GM21390 (cell line): ENCODE measurements around the gene ARHGEF11.
"Not testable (repeated sequence)": the region's sequence is repeated elsewhere in the genome, so short reads cannot be mapped to it uniquely, and the experiment has no call there.

Experiments used
- ATAC-seq: cut with Tn5 transposase; IDR thresholded peaks from one replicate; pipeline ENCODE4 v1.9.1; 2021; ENCODE audit not compliant: unreplicated experiment

ARHGEF11 gene, protein sequence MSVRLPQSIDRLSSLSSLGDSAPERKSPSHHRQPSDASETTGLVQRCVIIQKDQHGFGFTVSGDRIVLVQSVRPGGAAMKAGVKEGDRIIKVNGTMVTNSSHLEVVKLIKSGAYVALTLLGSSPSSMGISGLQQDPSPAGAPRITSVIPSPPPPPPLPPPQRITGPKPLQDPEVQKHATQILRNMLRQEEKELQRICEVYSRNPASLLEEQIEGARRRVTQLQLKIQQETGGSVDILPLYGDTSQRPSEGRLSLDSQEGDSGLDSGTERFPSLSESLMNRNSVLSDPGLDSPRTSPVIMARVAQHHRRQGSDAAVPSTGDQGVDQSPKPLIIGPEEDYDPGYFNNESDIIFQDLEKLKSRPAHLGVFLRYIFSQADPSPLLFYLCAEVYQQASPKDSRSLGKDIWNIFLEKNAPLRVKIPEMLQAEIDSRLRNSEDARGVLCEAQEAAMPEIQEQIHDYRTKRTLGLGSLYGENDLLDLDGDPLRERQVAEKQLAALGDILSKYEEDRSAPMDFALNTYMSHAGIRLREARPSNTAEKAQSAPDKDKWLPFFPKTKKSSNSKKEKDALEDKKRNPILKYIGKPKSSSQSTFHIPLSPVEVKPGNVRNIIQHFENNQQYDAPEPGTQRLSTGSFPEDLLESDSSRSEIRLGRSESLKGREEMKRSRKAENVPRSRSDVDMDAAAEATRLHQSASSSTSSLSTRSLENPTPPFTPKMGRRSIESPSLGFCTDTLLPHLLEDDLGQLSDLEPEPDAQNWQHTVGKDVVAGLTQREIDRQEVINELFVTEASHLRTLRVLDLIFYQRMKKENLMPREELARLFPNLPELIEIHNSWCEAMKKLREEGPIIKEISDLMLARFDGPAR (N-terminal part only)

DNA sequence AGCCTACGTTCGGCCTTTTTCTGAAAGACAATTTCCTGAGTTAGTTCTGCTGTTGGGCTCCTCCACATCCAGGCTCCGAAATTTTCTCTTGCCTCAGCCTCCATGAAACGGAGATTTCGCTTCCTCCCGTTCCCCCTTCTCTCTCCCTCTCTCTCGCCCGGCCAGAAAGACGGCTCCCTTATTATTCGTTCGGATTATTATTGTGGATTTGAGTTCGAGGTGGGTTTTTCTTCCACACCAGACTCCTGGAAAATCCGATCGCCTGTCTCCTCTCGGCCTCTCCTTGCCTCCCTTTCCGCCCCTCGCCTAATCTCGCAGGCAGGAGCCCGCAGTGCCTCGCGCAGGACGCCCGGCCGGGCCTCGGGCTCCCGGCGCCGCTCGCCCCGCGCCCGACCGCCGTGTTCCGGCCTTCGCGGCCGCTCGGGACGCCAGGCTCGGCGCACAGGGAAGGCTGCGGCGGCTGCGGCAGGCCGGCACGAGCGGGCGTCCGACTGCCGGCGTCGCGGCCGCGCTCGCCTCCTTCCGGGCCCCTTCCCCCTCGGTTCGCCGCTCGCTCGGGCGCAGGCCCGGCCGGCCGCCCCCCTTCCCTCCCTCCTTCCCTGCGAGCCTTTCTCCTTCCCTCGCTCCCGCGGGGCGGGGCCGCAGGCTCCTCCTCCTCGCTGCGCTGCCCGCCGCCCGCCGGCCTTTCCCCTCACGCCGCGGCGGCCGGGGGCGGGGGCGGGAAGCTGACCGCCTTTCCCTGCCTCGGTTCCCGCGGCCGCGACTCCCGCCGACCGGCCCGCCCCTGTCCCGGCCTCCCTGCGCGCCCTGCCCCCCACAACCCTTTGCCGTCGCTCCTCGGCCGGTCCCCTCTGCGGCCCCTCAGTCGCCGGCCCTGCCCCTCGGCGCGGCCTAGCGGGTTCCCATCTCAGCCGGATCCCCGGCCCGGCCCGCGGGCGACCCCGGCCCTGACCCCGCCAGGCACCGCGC lies at the start of gene ARHGEF11:
Gene ARHGEF11 (minus strand): TSS at position 493 of the 969 bp plus-strand sequence. CDS start 1,412 bp downstream, outside the sequence.
- peak; percentile 67 for ATAC-seq

DNA sequence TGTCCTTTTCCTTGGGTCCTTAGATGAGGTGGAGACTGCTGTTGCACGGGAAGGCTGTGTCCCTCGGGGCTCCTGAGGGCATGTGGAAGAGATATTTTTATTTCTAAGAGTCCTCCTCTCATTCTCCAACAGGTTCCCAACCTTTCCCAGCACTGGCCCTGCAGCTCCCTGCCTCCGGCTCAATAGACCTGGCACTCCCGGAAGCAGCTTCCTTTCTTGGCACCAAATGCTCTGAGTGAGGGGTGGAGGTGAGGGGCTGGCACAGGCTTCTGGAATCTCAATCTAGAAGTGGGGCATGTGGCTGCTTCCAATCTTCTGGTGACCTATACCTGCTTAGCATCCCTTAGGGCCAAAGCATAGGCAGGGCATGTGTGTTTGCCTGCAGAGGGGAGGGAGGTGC lies 49.5 kb upstream of the ARHGEF11 start:
- ATAC-seq, result no peak

DNA sequence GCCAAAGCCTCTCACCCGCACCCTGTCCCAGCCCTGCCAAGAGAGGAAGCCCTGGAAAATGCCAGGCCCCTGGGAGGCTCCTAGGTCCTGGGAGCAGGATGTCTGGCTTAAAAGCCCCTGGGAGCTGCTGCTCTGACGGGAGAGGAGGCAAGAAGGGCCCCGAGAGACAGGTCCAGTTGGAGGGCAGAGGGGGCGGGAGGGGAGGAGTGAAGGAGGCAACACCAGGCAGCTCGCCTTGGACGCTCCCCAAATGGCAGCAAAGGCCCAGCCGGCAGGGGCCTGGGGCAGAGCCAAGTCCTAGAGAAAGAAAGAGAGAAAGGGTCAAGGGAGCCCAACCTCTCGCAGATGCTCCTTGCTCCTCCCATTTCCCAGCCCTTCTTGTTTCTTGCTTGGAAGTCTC lies 47.3 kb upstream of the ARHGEF11 start:
- ATAC-seq, result no peak

DNA sequence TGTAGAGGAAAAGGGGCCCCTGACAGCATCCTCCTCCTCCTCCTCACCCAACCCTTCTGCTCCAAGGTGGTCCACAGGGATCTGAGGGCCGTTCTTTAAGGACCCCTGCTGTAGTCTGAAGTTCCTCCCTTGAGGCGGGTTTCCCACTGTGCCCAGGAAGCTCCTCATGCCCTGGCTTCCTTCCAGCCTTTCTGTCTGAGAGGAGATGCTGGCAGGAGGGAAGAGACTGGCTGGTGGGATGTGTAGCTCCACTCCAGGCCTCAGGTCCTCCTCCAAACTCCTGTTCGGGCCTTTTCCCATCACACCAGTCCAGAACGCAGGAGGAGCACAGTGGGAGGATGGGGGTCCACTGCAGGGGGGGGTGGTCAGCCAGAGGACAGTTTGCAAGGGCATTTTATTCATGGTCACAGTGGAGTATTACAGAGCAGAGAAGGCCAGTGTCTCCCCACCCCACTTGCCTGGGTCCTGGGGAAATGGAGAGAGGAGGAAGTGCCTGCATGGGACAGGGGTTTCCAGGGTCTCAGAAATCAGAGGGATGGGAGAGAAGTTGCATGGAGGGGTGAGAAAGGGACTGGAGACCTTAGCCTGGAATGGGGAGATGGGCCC lies 46.2 kb upstream of the ARHGEF11 start:
- ATAC-seq, result no peak

DNA sequence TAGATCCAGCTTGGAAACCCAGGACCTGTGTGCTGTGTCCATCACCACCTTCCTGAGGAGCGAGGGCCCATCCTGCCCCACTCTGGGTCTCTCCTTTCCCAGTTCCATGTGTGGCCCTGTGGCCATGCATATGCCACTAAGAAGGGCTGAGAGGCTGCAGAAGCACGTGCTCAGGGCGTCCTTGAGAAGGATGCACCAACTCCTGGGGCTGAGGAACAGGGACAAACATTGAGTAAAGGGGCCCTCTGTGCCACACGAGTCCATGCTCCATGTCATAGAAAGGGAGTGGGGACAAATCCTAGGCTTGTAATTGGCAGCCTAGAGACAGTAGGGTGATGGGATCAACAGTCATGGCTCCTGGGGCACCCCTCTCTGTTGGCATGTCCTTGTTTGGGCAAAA lies 45.6 kb upstream of the ARHGEF11 start:
- ATAC-seq, result no peak

DNA sequence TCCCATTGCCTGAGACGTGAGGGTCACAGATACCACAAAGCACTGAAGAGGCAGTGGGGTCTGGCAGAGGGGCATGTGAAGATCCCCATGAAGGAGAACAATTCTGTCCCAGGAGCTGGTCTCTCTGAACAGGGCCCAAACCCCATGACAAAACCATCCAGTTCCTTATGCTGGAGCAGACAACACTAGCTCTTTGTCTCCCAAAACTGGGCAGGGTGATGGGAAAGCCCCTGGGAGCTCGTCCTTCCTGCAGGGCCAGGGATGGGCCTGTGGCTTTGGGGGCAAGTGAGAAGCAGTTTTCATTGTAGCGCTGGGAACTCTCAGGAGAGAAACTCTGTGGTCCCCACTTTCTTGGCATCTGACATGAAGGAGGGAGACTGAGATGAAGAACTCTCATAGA lies 45.2 kb upstream of the ARHGEF11 start:
- ATAC-seq, result no peak

DNA sequence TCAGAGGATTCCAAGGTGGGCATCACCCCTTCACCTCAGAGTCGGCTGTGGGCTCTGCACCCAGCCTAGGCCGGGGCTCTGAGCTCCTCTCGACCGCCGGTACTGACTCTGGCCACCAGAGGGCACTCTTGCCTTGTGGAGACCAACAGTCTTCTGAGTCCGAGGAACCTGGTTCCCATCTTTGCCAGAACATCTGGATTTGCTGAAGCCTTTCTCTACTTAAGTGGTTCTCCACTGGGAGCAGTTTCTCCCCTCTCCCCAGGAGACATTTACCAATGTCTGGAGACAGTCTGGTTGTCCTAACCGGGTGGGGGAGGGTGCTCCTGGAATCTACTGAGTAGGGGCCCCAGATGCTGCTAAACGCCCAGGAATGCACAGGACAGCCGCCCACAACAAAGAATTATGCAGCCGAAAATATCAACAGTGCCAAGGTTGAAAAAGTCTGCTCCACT lies 44.7 kb upstream of the ARHGEF11 start:
- no peak for ATAC-seq

DNA sequence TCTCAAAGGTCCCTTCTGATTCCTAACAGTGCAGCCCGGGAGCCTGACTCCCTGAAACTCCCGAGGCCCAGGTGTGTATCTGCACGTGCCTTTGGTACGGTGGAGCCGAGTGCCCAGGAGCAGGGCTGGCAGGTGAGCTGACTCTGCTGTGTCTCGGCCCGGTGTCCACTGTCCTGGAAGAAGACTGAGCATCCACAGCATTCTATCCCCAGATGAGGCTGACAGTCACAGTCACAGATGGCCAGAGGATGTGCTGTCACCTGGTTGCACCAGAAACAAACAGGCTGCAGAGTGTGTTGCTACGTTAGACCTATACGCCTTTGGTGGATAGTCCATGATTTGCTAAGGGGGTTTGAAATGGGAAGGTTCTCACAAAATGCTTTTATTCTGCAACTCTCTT lies 44.2 kb upstream of the ARHGEF11 start:
- no peak for ATAC-seq

DNA sequence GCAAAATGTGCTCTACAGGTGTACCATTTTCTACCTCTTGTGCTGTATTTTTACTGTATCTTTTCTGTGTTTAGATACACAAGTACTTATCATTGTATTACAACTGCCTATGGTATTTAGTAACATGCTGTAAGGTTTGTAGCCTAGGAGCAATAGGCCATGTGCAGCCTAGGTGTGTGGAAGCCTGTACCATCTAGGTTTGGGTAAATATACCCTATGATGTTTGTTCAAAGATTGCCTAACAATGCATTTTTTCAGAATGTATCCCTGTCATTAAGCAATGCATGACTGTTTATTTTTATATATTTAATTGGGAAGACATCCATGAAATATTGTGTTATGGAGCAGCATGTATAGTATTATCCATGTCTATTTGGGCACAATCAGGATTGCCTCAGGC lies 43.1 kb upstream of the ARHGEF11 start:
- ATAC-seq, result no peak

DNA sequence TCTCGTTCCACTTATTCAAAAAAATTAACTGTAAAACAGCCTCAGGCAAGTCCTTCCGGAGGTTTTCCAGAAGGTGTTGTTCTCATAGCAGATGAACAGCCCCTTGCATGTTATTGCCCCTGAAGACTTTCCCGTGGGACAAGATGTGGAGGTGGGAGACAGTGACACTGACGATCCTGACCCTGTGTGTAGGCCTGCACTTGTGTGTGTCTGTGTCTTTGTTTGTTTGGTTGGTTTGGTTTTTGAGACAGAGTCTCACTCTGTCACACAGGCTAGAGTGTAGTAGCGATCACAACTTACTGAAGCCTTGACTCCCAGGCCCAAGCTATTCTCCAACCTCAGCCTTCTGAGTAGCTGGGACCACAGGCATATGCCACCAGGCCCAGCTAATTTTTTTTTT lies 41.5 kb upstream of the ARHGEF11 start:
- no peak for ATAC-seq

DNA sequence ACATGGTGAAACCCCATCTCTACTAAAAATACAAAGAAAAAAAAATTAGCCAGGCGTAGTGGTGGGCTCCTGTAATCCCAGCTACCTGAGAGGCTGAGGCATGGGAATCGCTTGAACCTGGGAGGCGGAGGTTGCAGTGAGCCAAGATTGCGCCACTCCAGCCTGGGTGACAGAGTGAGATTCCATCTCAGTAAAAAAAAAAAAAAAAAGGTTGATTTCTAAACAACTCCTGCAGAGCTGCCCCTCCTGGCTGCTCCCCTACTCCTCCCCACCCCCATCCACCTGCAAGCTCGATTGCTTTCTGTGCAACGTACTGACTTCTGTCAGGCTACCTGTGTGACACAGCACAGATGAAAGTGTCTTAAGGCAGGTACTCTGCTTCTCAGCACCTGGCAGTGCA lies 40.8 kb upstream of the ARHGEF11 start:
- no peak for ATAC-seq

DNA sequence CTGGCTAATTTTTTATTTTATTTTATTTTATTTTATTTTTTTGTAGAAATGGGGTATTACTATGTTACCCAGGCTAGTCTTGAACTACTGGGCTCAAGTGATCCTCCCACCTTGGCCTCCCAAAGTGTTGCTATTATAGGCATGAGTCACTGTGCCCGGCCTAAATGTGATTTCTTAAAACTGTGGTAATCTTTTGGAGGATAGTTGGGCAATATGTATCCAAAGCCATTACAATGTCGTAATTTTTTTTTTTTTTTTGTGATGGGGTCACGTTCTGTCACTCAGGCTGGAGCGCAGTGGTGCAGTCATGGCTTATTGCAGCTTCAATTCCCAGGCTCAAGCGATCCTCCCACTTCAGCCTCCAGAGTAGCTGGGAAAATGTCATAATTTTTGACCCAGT lies 39.9 kb upstream of the ARHGEF11 start:
- ATAC-seq, result no peak

DNA sequence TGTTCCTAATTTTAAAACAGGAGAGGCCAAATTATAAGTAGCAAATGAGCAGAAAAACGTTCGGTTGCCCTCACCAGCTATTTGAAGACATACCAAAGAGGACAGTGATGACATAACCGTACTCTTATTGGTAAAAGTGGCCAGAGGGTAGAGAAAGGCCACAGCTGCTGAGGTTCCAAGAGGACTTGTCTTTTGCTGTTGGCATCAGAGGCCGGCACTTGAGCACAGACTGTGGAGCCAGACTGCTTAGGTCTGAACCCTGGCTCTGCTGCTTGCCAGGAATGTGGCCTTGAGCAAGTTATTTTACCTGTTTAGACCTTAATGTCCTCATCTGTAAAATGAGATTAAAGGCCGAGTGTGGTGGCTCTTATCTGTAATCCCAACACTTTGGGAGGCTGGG lies 39.2 kb upstream of the ARHGEF11 start:
- no peak for ATAC-seq

DNA sequence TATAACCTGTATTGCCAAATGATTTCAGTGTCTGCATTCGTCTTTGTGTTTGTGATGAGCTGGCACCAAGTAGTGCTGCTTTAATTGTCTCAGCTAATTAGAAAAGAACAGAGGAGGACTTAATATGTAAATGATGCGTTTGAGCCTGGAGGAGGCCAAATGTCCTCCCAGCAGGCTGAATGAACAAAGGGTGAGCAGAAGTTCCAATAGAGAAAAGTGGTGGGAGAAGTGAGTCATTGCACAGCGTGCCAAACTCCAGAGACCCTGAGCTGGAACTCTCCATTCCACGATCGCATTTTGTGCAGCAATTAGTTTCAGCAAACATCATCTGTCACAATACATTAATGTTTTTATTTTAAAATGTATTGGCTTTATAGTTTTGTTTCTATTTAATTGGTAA lies 36.2 kb upstream of the ARHGEF11 start:
- ATAC-seq, result no peak

DNA sequence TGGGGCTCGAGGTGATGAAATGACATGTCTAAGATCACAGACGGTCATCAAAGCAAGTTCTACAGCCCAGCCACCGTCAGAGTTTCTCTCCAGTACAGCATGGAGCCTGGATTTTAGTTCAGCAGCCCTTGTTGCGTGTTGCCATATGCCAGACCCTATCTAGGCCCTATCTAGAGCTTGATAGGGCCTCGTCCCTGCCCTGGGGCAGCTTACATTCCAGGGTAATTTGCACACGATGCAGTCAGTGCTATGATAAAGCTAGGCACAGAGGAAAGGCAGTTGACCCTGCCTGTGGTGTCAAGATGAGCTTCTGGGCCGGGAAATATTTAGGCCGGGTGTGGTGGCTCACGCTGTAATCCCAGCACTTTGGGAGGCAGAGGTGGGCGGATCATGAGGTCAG lies 35.2 kb upstream of the ARHGEF11 start:
- no peak for ATAC-seq

DNA sequence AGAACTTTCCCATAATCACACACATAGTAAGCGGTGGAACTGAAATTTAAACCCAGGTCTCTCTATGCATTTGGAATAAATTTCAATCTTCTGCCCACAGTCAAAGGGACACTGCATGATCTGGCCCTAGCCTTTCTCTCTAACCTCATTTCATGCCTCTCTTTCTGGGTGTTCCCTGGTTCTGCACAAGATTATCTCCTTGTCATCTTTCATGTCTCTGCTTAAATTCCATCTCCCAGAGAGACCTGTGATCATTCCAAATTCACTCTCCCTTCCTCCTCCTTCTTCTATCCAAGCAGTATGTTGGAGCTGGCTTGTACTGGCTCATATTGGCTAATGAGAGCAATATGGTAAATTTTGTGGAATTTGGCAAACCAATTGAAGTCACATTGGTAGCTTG lies 31.9 kb upstream of the ARHGEF11 start:
- ATAC-seq, result no peak

DNA sequence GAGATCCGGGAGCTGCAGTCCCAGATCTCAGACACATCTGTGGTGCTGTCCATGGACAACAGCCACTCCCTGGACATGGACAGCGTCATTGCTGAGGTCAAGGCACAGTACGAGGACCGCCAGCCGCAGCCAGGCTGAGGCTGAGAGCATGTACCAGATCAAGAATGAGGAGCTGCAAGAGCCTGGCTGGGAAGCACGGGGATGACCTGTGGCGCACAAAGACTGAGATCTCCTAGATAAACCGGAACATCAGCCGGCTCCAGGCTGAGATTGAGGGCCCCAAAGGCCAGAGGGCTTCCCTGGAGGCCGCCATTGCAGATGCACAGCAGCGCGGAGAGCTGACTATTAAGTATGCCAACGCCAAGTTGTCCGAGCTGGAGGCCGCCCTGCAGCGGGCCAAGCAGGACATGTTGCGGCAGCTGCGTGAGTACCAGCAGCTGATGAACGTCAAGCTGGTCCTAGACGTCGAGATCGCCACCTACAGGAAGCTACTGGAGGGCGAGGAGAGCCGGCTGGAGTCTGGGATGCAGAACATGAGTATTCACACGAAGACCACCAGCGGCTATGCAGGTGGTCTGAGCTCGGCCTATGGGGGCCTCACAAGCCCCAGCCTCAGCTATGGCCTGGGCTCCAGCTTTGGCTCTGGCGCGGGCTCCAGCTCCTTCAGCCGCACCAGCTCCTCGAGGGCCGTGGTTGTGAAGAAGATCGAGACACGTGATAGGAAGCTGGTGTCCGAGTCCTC lies 28.6 kb upstream of the ARHGEF11 start:
- ATAC-seq, result no peak

DNA sequence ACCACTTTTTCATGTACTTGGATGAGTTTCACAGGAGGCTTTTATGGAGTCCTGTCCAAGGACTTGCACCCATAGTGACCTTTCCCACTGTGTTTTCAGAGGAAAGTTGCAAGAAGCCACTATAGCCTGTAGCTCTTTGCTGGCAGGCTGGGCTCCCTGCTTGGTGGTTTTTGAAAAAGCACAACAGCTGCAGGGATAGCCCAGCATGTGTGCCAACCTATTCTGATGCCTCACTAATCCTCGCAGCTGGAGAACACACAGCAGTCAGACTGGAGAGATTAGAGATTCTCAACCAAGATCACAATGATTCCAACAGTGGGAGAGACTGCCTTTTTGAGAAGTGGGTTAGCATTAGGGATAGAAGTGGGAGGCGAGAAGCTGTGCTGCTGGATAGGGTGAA lies 24.1 kb upstream of the ARHGEF11 start:
- ATAC-seq, result no peak

DNA sequence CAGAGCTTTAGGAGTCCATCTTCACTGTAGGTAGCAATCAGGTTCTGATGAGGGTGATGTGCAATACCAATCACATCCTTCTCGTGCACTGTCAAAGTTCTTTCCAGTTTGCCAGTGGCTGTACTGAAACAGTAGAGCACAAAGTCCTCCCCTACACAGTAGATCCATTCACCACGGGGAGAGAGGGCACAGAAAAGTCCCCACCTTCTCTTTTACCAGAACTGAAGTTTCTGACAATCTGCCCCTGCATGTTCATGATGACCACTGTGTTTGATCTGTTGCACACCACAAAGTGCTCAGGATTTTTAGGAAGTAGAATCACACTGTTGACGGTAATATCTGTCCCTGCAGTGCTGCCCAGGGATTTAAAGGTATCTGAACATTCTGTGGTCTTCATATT lies 13.7 kb upstream of the ARHGEF11 start:
- not testable (repeated sequence) for ATAC-seq

DNA sequence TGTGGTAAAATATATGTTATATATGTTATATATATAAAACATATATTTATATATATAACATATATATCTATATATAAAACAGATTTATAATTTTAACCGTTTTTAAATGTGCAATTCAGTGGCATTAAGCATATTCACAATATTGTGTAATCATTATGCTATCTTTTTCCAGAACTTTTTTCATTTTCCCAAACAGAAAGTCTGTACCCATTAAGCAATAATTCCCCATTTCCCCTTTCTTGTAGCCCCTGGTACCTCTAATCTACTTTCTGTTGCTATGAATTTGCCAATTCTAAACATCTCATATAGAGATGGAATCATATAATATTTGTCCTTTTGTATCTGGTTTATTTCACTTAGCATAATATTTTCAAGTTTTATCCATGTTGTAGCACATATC lies 10.7 kb upstream of the ARHGEF11 start:
- ATAC-seq, result no peak
